ENCODE data around the gene JAK2.

Gene JAK2

DNA sequence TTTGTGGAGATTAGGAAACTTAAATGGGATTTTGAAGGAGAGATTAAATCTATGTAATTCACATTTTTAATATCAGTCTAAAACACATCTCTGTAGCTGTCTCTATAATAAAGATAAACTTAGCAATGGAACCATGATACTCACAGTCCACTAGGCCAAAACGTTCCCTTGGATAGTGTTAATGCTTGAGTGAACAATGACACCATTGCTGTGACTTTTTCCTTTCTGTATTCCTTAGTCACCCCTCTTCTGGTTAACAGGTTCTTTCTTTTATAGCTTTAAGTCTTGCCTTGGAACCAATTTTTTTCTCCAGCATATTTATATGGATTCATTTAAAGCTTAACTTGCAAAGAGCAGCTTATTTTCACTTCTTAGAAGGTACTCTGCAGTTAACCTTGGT, 137.0 kb downstream of the JAK2 start:
- no peak overlapping the region for H3K27ac ChIP-seq (ENCODE audit: low read depth, low read length)
- no peak overlapping the region for H3K4me3 ChIP-seq (ENCODE audit: low read length)
- H3K4me1 ChIP-seq (ENCODE audit: control insufficient read depth, insufficient read depth, low read length) = no peaks in the 10 kb centered on the region
- H3K36me3 ChIP-seq (ENCODE audit: control insufficient read depth, insufficient read depth, low read length) = peaks cover 5% of the 10 kb centered on the region
- no peak overlapping the region for H3K9ac ChIP-seq (ENCODE audit: low read length)
- H3K27me3 ChIP-seq (ENCODE audit: control insufficient read depth, insufficient read depth, low read length) = no peaks in the 10 kb centered on the region

GRCh38 chr9:5122516-5122915, 137.4 kb downstream of the JAK2 start:
- H3K27me3 ChIP-seq (ENCODE audit: control insufficient read depth, insufficient read depth, low read length) = no peaks in the 10 kb centered on the region
- H3K27ac ChIP-seq (ENCODE audit: low read depth, low read length) = no peak overlapping the region
- H3K9ac ChIP-seq (ENCODE audit: low read length) = no peak overlapping the region
- no peaks in the 10 kb centered on the region for H3K4me1 ChIP-seq (ENCODE audit: control insufficient read depth, insufficient read depth, low read length)
- no peak overlapping the region for H3K4me3 ChIP-seq (ENCODE audit: low read length)
- H3K36me3 ChIP-seq (ENCODE audit: control insufficient read depth, insufficient read depth, low read length) = peaks cover 5% of the 10 kb centered on the region

- H3K27ac ChIP-seq (ENCODE audit: low read depth, low read length) = no peak overlapping the region
- H3K4me1 ChIP-seq (ENCODE audit: control insufficient read depth, insufficient read depth, low read length) = no peaks in the 10 kb centered on the region
- no peaks in the 10 kb centered on the region for H3K27me3 ChIP-seq (ENCODE audit: control insufficient read depth, insufficient read depth, low read length)
- H3K36me3 ChIP-seq (ENCODE audit: control insufficient read depth, insufficient read depth, low read length) = no peaks in the 10 kb centered on the region
- no peak overlapping the region for H3K4me3 ChIP-seq (ENCODE audit: low read length)
- no peak overlapping the region for H3K9ac ChIP-seq (ENCODE audit: low read length)
Measured at GRCh38 chr9:5140151-5140550, 155.1 kb downstream of the JAK2 start.

GRCh38 chr9:5144217-5144616, 159.1 kb downstream of the JAK2 start:
- no peak overlapping the region for H3K27ac ChIP-seq (ENCODE audit: low read depth, low read length)
- no peaks in the 10 kb centered on the region for H3K4me1 ChIP-seq (ENCODE audit: control insufficient read depth, insufficient read depth, low read length)
- H3K36me3 ChIP-seq (ENCODE audit: control insufficient read depth, insufficient read depth, low read length) = peaks cover 4% of the 10 kb centered on the region
- H3K27me3 ChIP-seq (ENCODE audit: control insufficient read depth, insufficient read depth, low read length) = no peaks in the 10 kb centered on the region
- no peak overlapping the region for H3K9ac ChIP-seq (ENCODE audit: low read length)
- no peak overlapping the region for H3K4me3 ChIP-seq (ENCODE audit: low read length)

GRCh38 chr9:5146241-5146640, 161.2 kb downstream of the JAK2 start:
- H3K4me3 ChIP-seq (ENCODE audit: low read length) = no peak overlapping the region
- H3K4me1 ChIP-seq (ENCODE audit: control insufficient read depth, insufficient read depth, low read length) = no peaks in the 10 kb centered on the region
- no peak overlapping the region for H3K9ac ChIP-seq (ENCODE audit: low read length)
- no peaks in the 10 kb centered on the region for H3K27me3 ChIP-seq (ENCODE audit: control insufficient read depth, insufficient read depth, low read length)
- H3K27ac ChIP-seq (ENCODE audit: low read depth, low read length) = no peak overlapping the region
- H3K36me3 ChIP-seq (ENCODE audit: control insufficient read depth, insufficient read depth, low read length) = peaks cover 4% of the 10 kb centered on the region
